ENCODE measurements around the gene XKR8. TPM values are rescaled to one million over a fixed set of nuclear protein-coding genes. Genes with fewer than 3 reads are reported as not detected.
A peak's percentile ranks its signal among the peaks of the same experiment; 100 is the strongest.

The XKR8 gene, protein sequence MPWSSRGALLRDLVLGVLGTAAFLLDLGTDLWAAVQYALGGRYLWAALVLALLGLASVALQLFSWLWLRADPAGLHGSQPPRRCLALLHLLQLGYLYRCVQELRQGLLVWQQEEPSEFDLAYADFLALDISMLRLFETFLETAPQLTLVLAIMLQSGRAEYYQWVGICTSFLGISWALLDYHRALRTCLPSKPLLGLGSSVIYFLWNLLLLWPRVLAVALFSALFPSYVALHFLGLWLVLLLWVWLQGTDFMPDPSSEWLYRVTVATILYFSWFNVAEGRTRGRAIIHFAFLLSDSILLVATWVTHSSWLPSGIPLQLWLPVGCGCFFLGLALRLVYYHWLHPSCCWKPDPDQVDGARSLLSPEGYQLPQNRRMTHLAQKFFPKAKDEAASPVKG
- total RNA-seq (2012; rRNA removed) = 1.1 TPM in 2 replicates
- polyA plus RNA-seq (2012; rRNA removed) = 10.7 and 12.8 TPM in 2 replicates
- polyA plus RNA-seq (2012; cell fraction: cytosol; rRNA removed) = 11.8 and 16.5 TPM in 2 replicates
- polyA plus RNA-seq (2012; cell fraction: nucleus; rRNA removed; ENCODE audit: low replicate concordance) = 6.5 and 10.7 TPM in 2 replicates
- Bru-seq, nascent RNA = percentile 42 among the genes with signal in this experiment
- percentile 43 among the genes with signal in this experiment for BruChase-seq, experiment 1, labeled RNA remaining after a 6-hour chase
- percentile 43 among the genes with signal in this experiment for BruChase-seq, experiment 2, labeled RNA remaining after a 2-hour chase
- long read RNA-seq, transcript XKR8-201 (3 exons, 2,692 nt) = major isoform, 8 of 15 reads
- long read RNA-seq, partial matches to known transcripts = 3 of 15 reads
- long read RNA-seq, other reads (novel, unspliced or antisense) = 4 of 15 reads

GRCh38 chr1:27959792-27960603 is at the start of gene XKR8:
Gene XKR8, plus strand, starts transcription at chr1:27959973. Its CDS starts 97 bp downstream, at chr1:27960070.
- Histone ChIP-seq H3K9ac (ENCODE audit: low read depth, low read length) (peak within 1 kb of the TSS; percentile 94), H3K4me3 (ENCODE audit: insufficient read depth, low read depth, low read length) (peak within 1 kb of the TSS; percentile 58), H2AK9ac (replicated peaks; ENCODE audit: low read depth, low read length, poor library complexity) (peak within 1 kb of the TSS; percentile 97), H3K14ac (replicated peaks; ENCODE audit: low read depth, low read length) (peak within 1 kb of the TSS; percentile 98), H3K9me3 (ENCODE audit: control insufficient read depth, insufficient read depth, low read length) (no peaks in the 10 kb centered on the region), H2BK15ac (ENCODE audit: low read depth, low read length) (peak within 1 kb of the TSS; percentile 86; the same call in 1 of the 3 replicates), H3K79me1 (ENCODE audit: low read depth in 1 of 2, low read length in 2 of 2) (peaks cover 13 to 33% of the 10 kb centered on the region in 2 experiments), H2BK120ac (ENCODE audit: low read depth, low read length) (peak within 1 kb of the TSS; percentile 85), H4K91ac (ENCODE audit: insufficient read depth, low read depth, low read length) (peak within 1 kb of the TSS; percentile 92), H2BK20ac (ENCODE audit: low read depth, low read length) (no peak within 1 kb of the TSS), H2BK5ac (ENCODE audit: low read depth, low read length, poor library complexity, severe bottlenecking) (peak within 1 kb of the TSS; percentile 64), H3K27ac (ENCODE audit: insufficient read depth, low read length) (peak within 1 kb of the TSS; percentile 87), H3K56ac (ENCODE audit: extremely low read depth, insufficient read depth, low read length) (peak within 1 kb of the TSS; percentile 89), H3K18ac (ENCODE audit: low read depth, low read length) (peak within 1 kb of the TSS; percentile 59), H3K23ac (ENCODE audit: low read depth, low read length) (peak within 1 kb of the TSS; percentile 96), H2AK5ac (ENCODE audit: low read depth, low read length) (peak within 1 kb of the TSS; percentile 80), H2AFZ (replicated peaks; ENCODE audit: low read length, poor library complexity) (peak within 1 kb of the TSS; percentile 97), H3K9me1 (ENCODE audit: insufficient read depth, low read length) (peaks cover 23% of the 10 kb centered on the region), H4K5ac (ENCODE audit: low read depth, low read length) (peak within 1 kb of the TSS; percentile 85), H3K4me1 (ENCODE audit: control insufficient read depth, insufficient read depth, low read length) (peaks cover 14% of the 10 kb centered on the region), H3K4me2 (ENCODE audit: low read depth, low read length) (peak within 1 kb of the TSS; percentile 96), H3K27me3 (ENCODE audit: control insufficient read depth, insufficient read depth, low read length) (peaks cover 2% of the 10 kb centered on the region; the same call in 1 of the 2 replicates), H3K36me3 (ENCODE audit: control insufficient read depth, insufficient read depth, low read length) (peaks cover 11% of the 10 kb centered on the region; the same call in 1 of the 2 replicates), H4K8ac (ENCODE audit: low read depth in 2 of 2, low read length in 2 of 2) (peak within 1 kb of the TSS; percentile 97 to 99), H4K20me1 (ENCODE audit: insufficient read depth, low read length) (no peaks in the 10 kb centered on the region; the same call in 1 of the 2 replicates), H3K4ac (ENCODE audit: low read depth, low read length) (peak within 1 kb of the TSS; percentile 97)
- in situ Hi-C loops (cut with MboI; ENCODE audit: low sequenced_read_pairs) = no loop called here
- intact Hi-C loops (cut with micrococcal nuclease) = no loop called here
- ChIA-PET CTCF (interaction anchor here (0.6 kb wide), 1 partner anchor 92 kb away, joined by 4 read pairs; no protein-coding TSS in a partner anchor), POLR2A (ENCODE audit: unreplicated experiment) (interaction anchor here (1.0 kb wide), 1 partner anchor 11 kb away, joined by 4 read pairs; no protein-coding TSS in a partner anchor)
- DNase-seq (peak; percentile 57), ATAC-seq (ENCODE audit: low read depth) (peak; percentile 97)
- 3% methylated on average over 57 of the region's 68 CpGs; no CpG with 5 or more reads in 1 of the 2 experiments for WGBS, 2 experiments (ENCODE audit: extremely low coverage in 2 of 2, insufficient read length in 1 of 2)
- dilution Hi-C loops (cut with HindIII; ENCODE audit: low sequenced_read_pairs, unreplicated experiment) = no loop called here
- no TSS peak for BruUV-seq (replicated peaks)
- TF ChIP-seq RAD21 (IDR thresholded peaks at IDR 0.05; ENCODE audit: low read length) = peak; percentile 36
- TF ChIP-seq BHLHE40 (IDR thresholded peaks at IDR 0.05; ENCODE audit: low read depth, low read length) = no peak
- TF ChIP-seq, protein P1, sequence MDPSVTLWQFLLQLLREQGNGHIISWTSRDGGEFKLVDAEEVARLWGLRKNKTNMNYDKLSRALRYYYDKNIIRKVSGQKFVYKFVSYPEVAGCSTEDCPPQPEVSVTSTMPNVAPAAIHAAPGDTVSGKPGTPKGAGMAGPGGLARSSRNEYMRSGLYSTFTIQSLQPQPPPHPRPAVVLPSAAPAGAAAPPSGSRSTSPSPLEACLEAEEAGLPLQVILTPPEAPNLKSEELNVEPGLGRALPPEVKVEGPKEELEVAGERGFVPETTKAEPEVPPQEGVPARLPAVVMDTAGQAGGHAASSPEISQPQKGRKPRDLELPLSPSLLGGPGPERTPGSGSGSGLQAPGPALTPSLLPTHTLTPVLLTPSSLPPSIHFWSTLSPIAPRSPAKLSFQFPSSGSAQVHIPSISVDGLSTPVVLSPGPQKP (IDR thresholded peaks at IDR 0.05; ENCODE audit: borderline replicate concordance, low read depth, low read length) = no peak
- TF ChIP-seq RCOR1 (IDR thresholded peaks at IDR 0.05; ENCODE audit: insufficient replicate concordance, low read length) = no peak
- peak; percentile 43 for TF ChIP-seq CTCF (conservative IDR thresholded peaks at IDR 0.05; ENCODE audit: low read depth, low read length)
- TF ChIP-seq SMC3 (IDR thresholded peaks at IDR 0.05; ENCODE audit: low read depth, low read length) = peak; percentile 3; the same call in 1 of the 2 replicates

All from IMR-90 (cell line).